GM18868 (cell line): ENCODE data around the gene L3MBTL2.

Experiments used
- ATAC-seq: cut with Tn5 transposase; IDR thresholded peaks from one replicate; pipeline ENCODE4 v1.9.1; 2021; ENCODE audit warnings: mild to moderate bottlenecking, moderate library complexity; ENCODE audit not compliant: unreplicated experiment

Gene L3MBTL2

DNA sequence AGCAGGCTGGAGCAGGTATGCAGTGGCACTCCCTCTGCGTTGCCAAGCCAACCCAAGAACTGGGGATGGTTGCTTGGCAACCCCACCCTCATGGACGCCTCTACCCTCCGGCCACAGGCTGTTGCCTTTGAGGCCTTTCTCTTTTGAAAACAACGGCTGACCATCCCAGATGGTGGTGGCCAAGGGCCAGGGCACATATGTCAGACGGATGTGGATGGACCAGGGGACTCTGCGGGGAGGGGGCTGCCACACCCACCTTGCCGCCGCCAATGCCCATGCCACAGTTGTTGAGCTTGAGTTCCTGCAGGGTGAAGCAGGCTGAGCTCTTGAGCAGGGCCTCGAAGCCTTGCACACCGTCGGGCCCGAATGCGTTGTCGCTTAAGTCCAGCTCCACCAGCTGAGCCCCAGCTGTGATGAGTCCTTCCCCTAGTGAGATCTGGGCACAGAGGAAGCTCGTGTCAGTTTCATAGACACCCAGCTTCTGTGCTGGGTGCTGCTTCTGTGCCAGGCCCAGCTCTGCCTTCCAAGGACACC lies 59.4 kb downstream of the L3MBTL2 start:
- no peak for ATAC-seq

DNA sequence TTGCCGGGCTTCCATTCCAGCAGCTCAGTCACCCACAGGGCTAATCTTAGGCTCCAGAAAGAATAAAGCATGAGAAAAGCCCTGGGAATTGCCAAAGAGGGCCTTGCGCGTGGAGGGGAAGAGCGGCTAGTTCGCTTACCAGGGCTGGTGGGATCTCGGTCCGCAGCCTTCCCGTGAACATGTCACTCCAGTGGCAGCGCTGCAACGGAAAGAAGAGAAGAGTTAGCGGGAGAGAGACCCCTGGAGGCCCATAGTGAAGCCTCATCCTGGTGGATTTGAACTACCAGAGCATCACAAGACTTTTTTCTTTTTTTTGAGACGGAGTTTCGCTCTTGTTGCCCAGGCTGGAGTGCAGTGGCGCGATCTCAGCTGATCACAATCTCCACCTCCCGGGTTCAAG lies 62.8 kb downstream of the L3MBTL2 start:
- ATAC-seq, result no peak

DNA sequence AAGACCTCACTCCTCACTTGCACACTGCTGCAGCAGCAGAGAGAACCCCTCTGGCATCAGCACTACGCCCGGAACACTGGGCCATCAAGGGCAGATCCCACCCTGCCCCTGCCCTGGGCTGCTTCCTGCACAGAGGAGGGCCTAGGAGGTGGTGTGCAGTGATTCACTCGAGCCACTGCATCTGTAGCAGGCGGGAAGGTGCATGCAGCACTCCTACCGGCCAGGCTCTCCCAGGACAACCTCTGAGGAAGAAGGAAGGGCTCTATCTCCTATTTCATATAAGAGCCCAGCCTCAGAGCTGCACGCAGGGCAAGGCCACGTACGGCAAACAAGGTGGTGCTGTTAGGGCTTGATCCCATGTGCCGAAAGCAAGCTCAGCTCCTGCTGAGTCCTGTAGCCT lies 66.7 kb downstream of the L3MBTL2 start:
- no peak for ATAC-seq

DNA sequence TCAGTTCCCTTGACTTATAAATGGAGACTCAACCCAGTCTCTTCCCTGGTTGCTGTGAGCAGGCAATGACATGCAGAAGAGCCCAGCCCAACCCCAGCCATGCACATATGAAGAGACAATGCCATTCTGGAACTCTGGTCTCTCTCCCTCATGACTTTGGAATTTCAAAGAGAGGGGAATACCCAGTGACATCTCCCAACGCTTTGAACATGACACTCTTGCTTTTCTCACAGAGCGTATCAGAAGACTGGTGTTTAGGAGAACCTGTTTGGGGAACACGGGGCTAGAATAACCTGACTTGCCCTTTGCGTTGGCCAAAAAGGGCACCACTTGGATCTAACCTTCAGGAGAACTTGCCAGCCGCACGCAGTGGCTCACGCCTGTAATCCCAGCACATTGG lies 68.0 kb downstream of the L3MBTL2 start:
- ATAC-seq, result no peak

DNA sequence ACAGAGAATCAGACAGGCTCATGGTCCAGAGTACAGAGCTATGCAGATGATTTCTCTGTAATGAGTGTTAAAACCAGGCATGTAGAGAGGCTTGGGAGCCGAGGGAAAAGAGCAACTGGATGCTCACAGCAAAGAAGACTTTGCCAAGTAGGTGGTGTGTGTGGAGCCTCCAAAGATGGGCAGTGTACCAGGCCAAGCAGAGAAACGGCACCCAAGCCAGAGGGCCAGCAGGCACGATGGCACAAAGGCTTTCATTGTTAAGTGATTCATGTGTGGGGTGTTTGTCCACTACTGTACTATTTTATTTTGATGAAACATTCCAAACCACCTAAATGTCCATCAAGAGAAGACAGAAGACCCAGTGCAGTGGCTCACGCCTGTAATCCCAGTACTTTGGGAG lies 69.7 kb downstream of the L3MBTL2 start:
- ATAC-seq, result no peak

DNA sequence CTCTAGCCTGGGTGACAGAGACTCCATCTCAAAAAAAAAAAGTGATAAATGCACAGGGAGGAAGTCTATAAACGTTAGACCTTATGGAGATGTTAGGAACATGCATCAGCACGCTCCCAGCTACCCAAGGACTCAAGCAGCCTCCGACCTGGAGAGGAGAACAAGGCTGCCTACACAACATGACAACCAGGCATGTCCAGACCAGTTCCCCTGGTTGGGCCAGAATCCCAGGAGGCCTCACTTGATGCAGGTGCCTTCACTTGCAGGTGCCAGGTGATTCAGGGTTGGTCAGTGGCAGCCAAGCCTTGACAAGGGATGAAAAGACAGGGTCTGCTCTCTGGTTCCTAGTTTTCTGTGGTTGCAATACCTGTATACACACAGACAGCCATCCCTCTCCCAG lies 75.0 kb downstream of the L3MBTL2 start:
- no peak for ATAC-seq

DNA sequence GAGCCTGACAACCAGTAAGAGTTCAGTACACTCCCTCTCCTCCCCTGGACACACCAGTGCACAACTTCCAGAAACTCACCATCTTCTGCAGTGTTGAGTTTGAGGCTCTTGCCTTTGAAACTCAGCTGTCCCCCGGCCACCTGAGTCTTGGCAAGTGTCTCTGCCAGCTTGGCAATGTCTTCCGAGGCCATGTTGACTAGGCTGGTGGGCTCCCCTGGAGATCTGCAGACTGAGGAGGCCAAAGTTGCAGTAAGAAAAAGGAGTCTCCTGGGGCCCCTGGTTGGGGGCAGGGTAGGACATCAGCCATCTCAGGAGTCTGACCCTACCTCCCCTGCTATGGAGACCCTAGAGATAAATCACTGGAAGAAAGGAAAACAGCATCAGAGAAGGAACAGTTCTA lies 75.7 kb downstream of the L3MBTL2 start:
- no peak for ATAC-seq
